Measurements from ENCODE around the gene DAB1. TPM values are rescaled to one million over a fixed set of nuclear protein-coding genes. Genes with fewer than 3 reads are reported as not detected.

DAB1 gene
- polyA plus RNA-seq, 3 donors = not detected

GRCh38 chr1:57471995-57472394 lies 48.1 kb upstream of the DAB1 start:
- Histone ChIP-seq H3K36me3 (replicated peaks in 1 of 2; ENCODE audit: control insufficient read depth in 1 of 2, insufficient read depth in 2 of 2, low read length in 2 of 2) (no peaks in the 10 kb centered on the region), H3K4me2 (replicated peaks; ENCODE audit: extremely low read depth, low read length, poor library complexity, severe bottlenecking) (no peak overlapping the region), H3K4me3 (replicated peaks in 1 of 3; ENCODE audit: low read depth in 2 of 3, low read length in 3 of 3) (no peak overlapping the region), H3K27me3 (ENCODE audit: control insufficient read depth in 2 of 2, insufficient read depth in 2 of 2, low read length in 2 of 2) (no peaks in the 10 kb centered on the region), H3K79me2 (ENCODE audit: insufficient read depth, low read length) (no peaks in the 10 kb centered on the region), H3K4me1 (ENCODE audit: control insufficient read depth in 1 of 2, insufficient read depth in 2 of 2, low read length in 2 of 2) (no peaks in the 10 kb centered on the region), H3K9ac (ENCODE audit: insufficient read depth, low read length, poor library complexity, severe bottlenecking) (no peak overlapping the region), H3K27ac (ENCODE audit: low read depth in 1 of 2, low read length in 2 of 2) (no peak overlapping the region), H3K9me3 (replicated peaks in 1 of 2; ENCODE audit: control insufficient read depth in 1 of 2, insufficient read depth in 1 of 2, low read length in 2 of 2) (peaks cover 0 to 2% of the 10 kb centered on the region in 2 donors), H2AFZ (ENCODE audit: insufficient read depth, low read depth, low read length, poor library complexity, severe bottlenecking) (no peak overlapping the region), H4K20me1 (ENCODE audit: insufficient read depth, low read length) (no peaks in the 10 kb centered on the region)
- TF ChIP-seq CTCF (IDR thresholded peaks at IDR 0.05) = no peak
- intact Hi-C loops (cut with micrococcal nuclease) = no loop called here
- H3K4me1 Mint-ChIP-seq = no peaks in the 10 kb centered on the region
- H3K27me3 Mint-ChIP-seq (ENCODE audit: low read depth in 3 of 3) = peaks cover 0 to 2% (median 2%) of the 10 kb centered on the region in 3 donors
- DNase-seq = no peak
- no peak overlapping the region for H3K4me3 Mint-ChIP-seq
- WGBS (ENCODE audit: insufficient coverage) = 81% methylated on average over 2 of the region's 2 CpGs
- peaks cover 0 to 12% (median 3%) of the 10 kb centered on the region in 7 donors for H3K9me3 Mint-ChIP-seq
- H3K27ac Mint-ChIP-seq = no peak overlapping the region
- H3K36me3 Mint-ChIP-seq = no peaks in the 10 kb centered on the region

GRCh38 chr1:57470036-57470435 lies 46.2 kb upstream of the DAB1 start:
- Mint-ChIP-seq H3K4me3 (no peak overlapping the region), H3K36me3 (no peaks in the 10 kb centered on the region), H3K9me3 (peaks cover 0 to 12% (median 3%) of the 10 kb centered on the region in 7 donors), H3K4me1 (no peaks in the 10 kb centered on the region), H3K27me3 (ENCODE audit: low read depth in 3 of 3) (peaks cover 0 to 2% (median 0%) of the 10 kb centered on the region in 3 donors), H3K27ac (no peak overlapping the region)
- no peaks in the 10 kb centered on the region for H3K36me3 ChIP-seq (replicated peaks in 1 of 2; ENCODE audit: control insufficient read depth in 1 of 2, insufficient read depth in 2 of 2, low read length in 2 of 2)
- H3K4me3 ChIP-seq (replicated peaks in 1 of 3; ENCODE audit: low read depth in 2 of 3, low read length in 3 of 3) = no peak overlapping the region
- DNase-seq = no peak
- WGBS (ENCODE audit: insufficient coverage) = no CpG with 5 or more reads among the region's 1 CpG
- H4K20me1 ChIP-seq (ENCODE audit: insufficient read depth, low read length) = no peaks in the 10 kb centered on the region
- no peak overlapping the region for H3K27ac ChIP-seq (ENCODE audit: low read depth in 1 of 2, low read length in 2 of 2)
- intact Hi-C loops (cut with micrococcal nuclease) = no loop called here
- H3K4me1 ChIP-seq (ENCODE audit: control insufficient read depth in 1 of 2, insufficient read depth in 2 of 2, low read length in 2 of 2) = no peaks in the 10 kb centered on the region
- TF ChIP-seq CTCF (IDR thresholded peaks at IDR 0.05) = no peak
- no peaks in the 10 kb centered on the region for H3K79me2 ChIP-seq (ENCODE audit: insufficient read depth, low read length)
- no peak overlapping the region for H3K9ac ChIP-seq (ENCODE audit: insufficient read depth, low read length, poor library complexity, severe bottlenecking)
- H3K4me2 ChIP-seq (replicated peaks; ENCODE audit: extremely low read depth, low read length, poor library complexity, severe bottlenecking) = no peak overlapping the region
- peaks cover 0 to 2% of the 10 kb centered on the region in 2 donors for H3K9me3 ChIP-seq (replicated peaks in 1 of 2; ENCODE audit: control insufficient read depth in 1 of 2, insufficient read depth in 1 of 2, low read length in 2 of 2)
- H2AFZ ChIP-seq (ENCODE audit: insufficient read depth, low read depth, low read length, poor library complexity, severe bottlenecking) = no peak overlapping the region
- H3K27me3 ChIP-seq (ENCODE audit: control insufficient read depth in 2 of 2, insufficient read depth in 2 of 2, low read length in 2 of 2) = no peaks in the 10 kb centered on the region

Measured in CD14-positive monocyte (primary cell).